GM12878 (cell line): ENCODE results near the gene CLEC17A. TPM values are rescaled to one million over a fixed set of nuclear protein-coding genes. Genes with fewer than 3 reads are reported as not detected.

Source experiments
- ATAC-seq: fragments of 200-7000 bp; cut with Tn5 transposase; 3 replicates; pipeline ENCODE4 v1.9.1; 2020; ENCODE audit warnings: mild to moderate bottlenecking, moderate library complexity
- BruUV-seq: library from RNA; stranded (reverse); fragments of 400-500 nt; replicated peaks from 2 replicates; lab custom pipeline; 2021; lab: Mats Ljungman, UMichigan
- CTCF ChIA-PET: fragments of 300-600 bp; sonication (Branson Sonifier 250); formaldehyde crosslinking; extraction: SDS; loops from one replicate; lab custom pipeline; 2021; ENCODE audit warnings: inconsistent platforms; lab: Yijun Ruan, JAX
- POLR2A ChIA-PET: fragments of 350-600 bp; formaldehyde crosslinking; extraction: SDS; loops from one replicate; lab custom pipeline; 2021; ENCODE audit warnings: inconsistent platforms; lab: Charles Lee
- RAD21 ChIA-PET: fragments of 300-600 bp; sonication (Branson Sonifier 250); formaldehyde crosslinking; loops from one replicate; lab custom pipeline; 2023; ENCODE audit warnings: antibody characterized with exemption; ENCODE audit not compliant: unreplicated experiment; lab: Charles Lee
- SMC1A ChIA-PET: fragments of 300-600 bp; sonication (Branson Sonifier 250); formaldehyde crosslinking; loops from one replicate; lab custom pipeline; 2023; ENCODE audit not compliant: unreplicated experiment, uncharacterized antibody; lab: Charles Lee
- DNase-seq: peaks from one replicate; pipeline ENCODE4 v3.0.0-alpha.2; 2011; ENCODE audit warnings: low read depth, low spot score
- FAIRE-seq: peaks from 3 replicates; lab custom pipeline; 2011; peaks lifted over from hg19 to GRCh38; lab: Jason Lieb, UNC
- H2AFZ ChIP-seq: 2 replicates; pipeline ENCODE4 v1.6.0; 2011; ENCODE audit warnings: low read depth, low read length, control low read depth; ENCODE audit not compliant: control insufficient read depth
- H3K27ac ChIP-seq: 2 replicates; pipeline ENCODE4 v1.5.1; 2011; ENCODE audit warnings: control low read depth; ENCODE audit not compliant: control insufficient read depth, insufficient read depth
- H3K27me3 ChIP-seq, 2 experiments: replicated peaks in 1 of 2; 2 replicates each; pipeline versions ENCODE4 v1.6.0 to v1.6.1; 2011; ENCODE audit warnings: low read length in 1 of 2; ENCODE audit not compliant: control insufficient read depth in 2 of 2, insufficient read depth in 2 of 2
- H3K36me3 ChIP-seq, 2 experiments: 2 replicates each; pipeline ENCODE4 v1.5.1; 2011; ENCODE audit warnings: low read length in 1 of 2; ENCODE audit not compliant: control insufficient read depth in 2 of 2, insufficient read depth in 2 of 2
- H3K4me1 ChIP-seq: 2 replicates; pipeline ENCODE4 v1.6.1; 2011; ENCODE audit warnings: mild to moderate bottlenecking, low read length, moderate library complexity, mixed read lengths; ENCODE audit not compliant: control insufficient read depth, insufficient read depth
- H3K4me2 ChIP-seq: 2 replicates; pipeline ENCODE4 v1.6.0; 2011; ENCODE audit warnings: control low read depth; ENCODE audit not compliant: control insufficient read depth, insufficient read depth
- H3K4me3 ChIP-seq: fragments of 200-600 bp; sonication (generic); 2 replicates; pipeline ENCODE4 v1.5.1; 2016
- H3K79me2 ChIP-seq: 2 replicates; pipeline ENCODE4 v1.6.0; 2011; ENCODE audit warnings: low read length; ENCODE audit not compliant: control insufficient read depth, insufficient read depth
- H3K9ac ChIP-seq: 2 replicates; pipeline ENCODE4 v1.8.0; 2011; ENCODE audit warnings: low read length, control low read depth, mixed read lengths; ENCODE audit not compliant: control insufficient read depth, insufficient read depth
- H3K9me3 ChIP-seq: replicated peaks from 3 replicates; pipeline ENCODE4 v1.5.1; 2011; ENCODE audit warnings: mild to moderate bottlenecking, low read length; ENCODE audit not compliant: control insufficient read depth, insufficient read depth
- H4K20me1 ChIP-seq: 2 replicates; pipeline ENCODE4 v1.6.0; 2011; ENCODE audit not compliant: control insufficient read depth, insufficient read depth
- BRCA1 ChIP-seq: IDR thresholded peaks from 2 replicates; pipeline ENCODE4 v1.6.1; 2011; ENCODE audit warnings: low read depth, low read length, improper control_type of control experiment
- CHD4 ChIP-seq: fragments of 200-600 bp; sonication (generic); IDR thresholded peaks from 2 replicates; pipeline ENCODE4 v1.6.1; 2016; ENCODE audit warnings: mild to moderate bottlenecking
- EGR1 ChIP-seq, 2 experiments: IDR thresholded peaks; 1 replicate in 1 of 2; 2 replicates in 1 of 2; pipeline ENCODE4 v1.6.1; 2011 to 2012; ENCODE audit warnings: low read depth in 2 of 2, low read length in 2 of 2, borderline replicate concordance in 1 of 2, mild to moderate bottlenecking in 1 of 2, moderate library complexity in 1 of 2
- FOXM1 ChIP-seq: IDR thresholded peaks from 2 replicates; pipeline ENCODE4 v1.6.1; 2012; ENCODE audit warnings: low read depth, mild to moderate bottlenecking, inconsistent platforms, low read length, moderate library complexity
- PML ChIP-seq: IDR thresholded peaks from 2 replicates; pipeline ENCODE4 v1.6.1; 2012; ENCODE audit warnings: low read length, inconsistent platforms
- SIX5 ChIP-seq: IDR thresholded peaks from 2 replicates; pipeline ENCODE4 v1.6.1; 2011; ENCODE audit warnings: mild to moderate bottlenecking, low read depth, low read length, moderate library complexity; ENCODE audit not compliant: severe bottlenecking
- TCF7 ChIP-seq: IDR thresholded peaks from 2 replicates; pipeline ENCODE4 v1.6.1; 2014; ENCODE audit warnings: antibody characterized with exemption, borderline replicate concordance
- ZNF217 ChIP-seq: fragments of 450-650 bp; IDR thresholded peaks from 2 replicates; pipeline ENCODE4 v1.6.1; 2017; ENCODE audit warnings: antibody characterized with exemption, mild to moderate bottlenecking
- WGBS: methylation state at CpG from one replicate; pipeline ENCODE4 v1.1.6; 2016; ENCODE audit warnings: low lambda C conversion rate; ENCODE audit not compliant: insufficient replicate concordance, insufficient coverage; ENCODE audit errors: missing lambda C conversion rate; 5-methylcytosine and 5-hydroxymethylcytosine counted together
- in situ Hi-C: fragments of 300-500 bp; cut with MboI; formaldehyde crosslinking; loops from 9 replicates; pipeline ENCODE4 v1.14.3; 2018; ENCODE audit warnings: mixed read lengths
- intact Hi-C: fragments of 100-400 bp; cut with micrococcal nuclease; formaldehyde crosslinking; loops from one replicate; pipeline ENCODE4 v1.14.2; 2022; ENCODE audit not compliant: unreplicated experiment
- polyA plus RNA-seq, 11 experiments: library from polyadenylated mRNA; depleted of rRNA in 4 of 11; unstranded in 6 of 11; stranded (reverse) in 5 of 11; fragments of >200 nt; fragmentation: Nextera tagmentation in 4 of 11; fragmentation: Illumina TruSeq in 1 of 11; extraction: Ambion mirVana in 4 of 11; extraction: Trizol in 1 of 11; gene quantifications; 1 replicate in 1 of 11; 2 replicates in 10 of 11; pipeline versions ENCODE4 v1.2.1 to v1.2.3, GENCODE V29; 2011 to 2016; ENCODE audit warnings: inconsistent platforms in 2 of 11, missing spikeins in 2 of 11, low read depth in 1 of 11
- total RNA-seq, 4 experiments: library from RNA; depleted of rRNA in 3 of 4; stranded (reverse); fragments of >200 nt in 3 of 4; fragmentation: Illumina TruSeq in 1 of 4; extraction: Trizol in 1 of 4; gene quantifications; 2 replicates each; pipeline versions ENCODE4 v1.2.1 to v1.2.3, GENCODE V29; 2013 to 2021

Gene CLEC17A
- total and polyA plus RNA-seq, 10 of the 15 experiments (the other 5 are each of a cell fraction or from before 2014, with no cell fraction given), result 12.9 to 131 (median 97.3) TPM

- H2AFZ ChIP-seq, result no peak overlapping the region
- no peak for FAIRE-seq
- RAD21 ChIA-PET, result interaction anchor here (1.4 to 13.6 kb wide), 3 partner anchors 97 to 112 kb away, joined by 3 to 593 read pairs (median 11); partner anchors contain the start of gene ZNF333
- H3K4me1 ChIP-seq, result peaks cover 20% of the 10 kb centered on the region
- no peaks in the 10 kb centered on the region for H4K20me1 ChIP-seq
- intact Hi-C loops, result loop anchor here (10.0 kb wide), 1 partner anchor 209 kb away; no protein-coding TSS in a partner anchor
- no peak overlapping the region for H3K4me2 ChIP-seq
- in situ Hi-C loops, result loop anchor here (25.0 kb wide), 1 partner anchor 2012 kb away; no protein-coding TSS in a partner anchor
- H3K27me3 ChIP-seq, result no peaks in the 10 kb centered on the region
- BruUV-seq, result no TSS peak
- H3K9ac ChIP-seq, result no peak overlapping the region
- no peak overlapping the region for H3K27ac ChIP-seq
- SMC1A ChIA-PET, result interaction anchor here (1.4 to 12.5 kb wide), 4 partner anchors 38 to 112 kb away, joined by 4 to 558 read pairs (median 4); partner anchors contain the start of gene ZNF333
- no peak for ATAC-seq
- H3K79me2 ChIP-seq, result peaks cover 14% of the 10 kb centered on the region
- no peaks in the 10 kb centered on the region for H3K36me3 ChIP-seq
- no peaks in the 10 kb centered on the region for H3K9me3 ChIP-seq
- CTCF ChIA-PET, result interaction anchor here (1.1 to 14.6 kb wide), 7 partner anchors 11 to 517 kb away, joined by 4 to 803 read pairs (median 12); partner anchors contain the start of genes ADGRE3 and ZNF333
- POLR2A ChIA-PET, result interaction anchor here (11.9 kb wide), 1 partner anchor 112 kb away, joined by 190 read pairs; the partner anchor contains the start of gene ZNF333
- DNase-seq, result no peak
- no peak overlapping the region for H3K4me3 ChIP-seq
- TF ChIP-seq SIX5, result no peak
- no peak for TF ChIP-seq PML
- TF ChIP-seq ZNF217, result no peak
- no peak for TF ChIP-seq BRCA1
- no peak for TF ChIP-seq FOXM1
- TF ChIP-seq CHD4, result no peak
- no peak for TF ChIP-seq EGR1 (IDR thresholded peaks at IDR 0.05; ENCODE audit: borderline replicate concordance in 1 of 2, low read depth in 2 of 2, low read length in 2 of 2)
- TF ChIP-seq TCF7, result no peak
- TF ChIP-seq, all 136 proteins: peak for 0
- whole genome bisulfite sequencing, result 71% methylated on average over 6 of the region's 6 CpGs
Measured at GRCh38 chr19:14575428-14575980, 7.4 kb upstream of the CLEC17A start.
